ENCODE measurements around the gene PIK3CG.
"Not testable (repeated sequence)": the region's sequence is repeated elsewhere in the genome, so short reads cannot be mapped to it uniquely, and the experiment has no call there.

PIK3CG gene

DNA sequence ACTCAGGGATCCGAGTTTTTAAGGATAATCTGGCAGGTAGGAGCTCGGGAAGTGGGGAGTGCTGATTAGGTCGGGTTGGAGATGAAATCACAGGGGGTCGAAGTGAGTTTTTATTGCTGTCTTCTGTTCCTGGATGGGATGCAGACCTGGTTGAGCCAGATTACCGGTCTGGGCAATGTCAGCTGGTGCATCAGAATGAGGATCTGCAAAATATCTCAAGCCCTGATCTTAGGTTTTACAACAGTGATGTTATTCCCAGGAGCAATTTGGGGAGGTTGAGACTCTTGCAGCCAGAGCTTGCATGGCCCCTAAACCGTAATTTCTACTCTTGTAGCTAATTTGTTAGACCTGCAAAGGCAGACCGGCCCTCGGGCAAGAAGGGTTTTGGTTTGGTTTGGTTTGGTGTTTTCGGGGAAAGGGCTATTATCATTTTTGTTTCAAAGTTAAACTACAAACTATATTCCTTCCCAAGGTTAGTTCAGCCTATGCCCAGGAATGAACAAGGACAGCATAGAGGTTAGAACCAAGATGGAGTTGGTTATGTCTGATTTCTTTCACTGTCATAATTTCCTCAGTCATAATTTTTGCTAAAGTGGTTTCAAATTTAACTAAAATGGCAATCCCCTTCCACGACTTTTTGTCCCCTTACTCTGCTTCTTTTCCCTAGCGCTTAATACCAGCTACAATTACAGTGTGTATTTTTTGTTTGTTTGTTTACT lies 20.6 kb upstream of the PIK3CG start:
- Histone ChIP-seq H3K27ac (ENCODE audit: low read depth, low read length) (no peak overlapping the region), H3K9me3 (ENCODE audit: insufficient read depth, low read length) (no peaks in the 10 kb centered on the region), H4K20me1 (ENCODE audit: low read depth, low read length) (no peaks in the 10 kb centered on the region), H3K79me2 (ENCODE audit: insufficient read depth, low read length) (no peaks in the 10 kb centered on the region), H3K4me2 (ENCODE audit: low read depth, low read length, poor library complexity, severe bottlenecking) (no peak overlapping the region), H3K9me2 (replicated peaks; ENCODE audit: insufficient read depth, low read length) (no peaks in the 10 kb centered on the region), H3K4me3 (ENCODE audit: insufficient read depth, low read length, poor library complexity, severe bottlenecking) (no peak overlapping the region), H2AFZ (ENCODE audit: low read depth, low read length, severe bottlenecking) (no peak overlapping the region), H3K9ac (ENCODE audit: low read length) (no peak overlapping the region), H3F3A (ENCODE audit: insufficient read depth) (no peaks in the 10 kb centered on the region), H3K36me3 (ENCODE audit: low read length) (no peaks in the 10 kb centered on the region), H3K27me3 (ENCODE audit: low read length) (no peaks in the 10 kb centered on the region)
- no peak for TF ChIP-seq EZH2phosphoT487 (conservative IDR thresholded peaks at IDR 0.05; ENCODE audit: low read length)
- TF ChIP-seq, protein P1, sequence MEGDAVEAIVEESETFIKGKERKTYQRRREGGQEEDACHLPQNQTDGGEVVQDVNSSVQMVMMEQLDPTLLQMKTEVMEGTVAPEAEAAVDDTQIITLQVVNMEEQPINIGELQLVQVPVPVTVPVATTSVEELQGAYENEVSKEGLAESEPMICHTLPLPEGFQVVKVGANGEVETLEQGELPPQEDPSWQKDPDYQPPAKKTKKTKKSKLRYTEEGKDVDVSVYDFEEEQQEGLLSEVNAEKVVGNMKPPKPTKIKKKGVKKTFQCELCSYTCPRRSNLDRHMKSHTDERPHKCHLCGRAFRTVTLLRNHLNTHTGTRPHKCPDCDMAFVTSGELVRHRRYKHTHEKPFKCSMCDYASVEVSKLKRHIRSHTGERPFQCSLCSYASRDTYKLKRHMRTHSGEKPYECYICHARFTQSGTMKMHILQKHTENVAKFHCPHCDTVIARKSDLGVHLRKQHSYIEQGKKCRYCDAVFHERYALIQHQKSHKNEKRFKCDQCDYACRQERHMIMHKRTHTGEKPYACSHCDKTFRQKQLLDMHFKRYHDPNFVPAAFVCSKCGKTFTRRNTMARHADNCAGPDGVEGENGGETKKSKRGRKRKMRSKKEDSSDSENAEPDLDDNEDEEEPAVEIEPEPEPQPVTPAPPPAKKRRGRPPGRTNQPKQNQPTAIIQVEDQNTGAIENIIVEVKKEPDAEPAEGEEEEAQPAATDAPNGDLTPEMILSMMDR (IDR thresholded peaks at IDR 0.05; ENCODE audit: insufficient read depth, low read length, poor library complexity, severe bottlenecking): no peak

DNA sequence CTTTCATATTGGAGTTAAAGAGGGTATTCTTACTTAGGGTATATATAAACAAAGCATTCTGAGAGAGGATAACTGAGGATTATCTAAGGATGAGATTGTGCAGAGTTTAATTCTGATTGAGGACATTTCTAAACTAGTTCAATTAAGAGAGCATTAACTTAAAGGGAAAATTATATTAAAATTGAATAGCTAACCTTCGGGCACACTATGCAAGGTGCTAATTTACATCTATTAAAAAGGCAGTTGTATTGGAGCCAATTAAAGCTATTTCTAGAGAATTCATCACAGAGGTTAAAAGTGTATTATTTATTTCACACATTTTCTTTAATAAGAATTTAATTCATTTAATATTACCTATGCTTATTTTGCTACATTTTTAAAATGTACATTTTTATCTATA lies 17.0 kb upstream of the PIK3CG start:
- no peak overlapping the region for H2AFZ ChIP-seq (ENCODE audit: low read depth, low read length, severe bottlenecking)
- TF ChIP-seq, protein P1 (IDR thresholded peaks at IDR 0.05; ENCODE audit: insufficient read depth, low read length, poor library complexity, severe bottlenecking): no peak
- no peak for TF ChIP-seq EZH2phosphoT487 (conservative IDR thresholded peaks at IDR 0.05; ENCODE audit: low read length)
- H3K27me3 ChIP-seq (ENCODE audit: low read length): no peaks in the 10 kb centered on the region
- no peak overlapping the region for H3K4me3 ChIP-seq (ENCODE audit: insufficient read depth, low read length, poor library complexity, severe bottlenecking)
- H3K27ac ChIP-seq (ENCODE audit: low read depth, low read length): no peak overlapping the region
- no peak overlapping the region for H3K9ac ChIP-seq (ENCODE audit: low read length)
- H3K9me2 ChIP-seq (replicated peaks; ENCODE audit: insufficient read depth, low read length): no peaks in the 10 kb centered on the region
- no peaks in the 10 kb centered on the region for H3K79me2 ChIP-seq (ENCODE audit: insufficient read depth, low read length)
- no peak overlapping the region for H3K4me2 ChIP-seq (ENCODE audit: low read depth, low read length, poor library complexity, severe bottlenecking)
- H3K9me3 ChIP-seq (ENCODE audit: insufficient read depth, low read length): no peaks in the 10 kb centered on the region
- no peaks in the 10 kb centered on the region for H4K20me1 ChIP-seq (ENCODE audit: low read depth, low read length)
- H3K36me3 ChIP-seq (ENCODE audit: low read length): no peaks in the 10 kb centered on the region
- no peaks in the 10 kb centered on the region for H3F3A ChIP-seq (ENCODE audit: insufficient read depth)

GRCh38 chr7:106848851-106849442 lies 16.1 kb upstream of the PIK3CG start:
- Histone ChIP-seq H2AFZ (ENCODE audit: low read depth, low read length, severe bottlenecking) (no peak overlapping the region), H3K9ac (ENCODE audit: low read length) (no peak overlapping the region)

DNA sequence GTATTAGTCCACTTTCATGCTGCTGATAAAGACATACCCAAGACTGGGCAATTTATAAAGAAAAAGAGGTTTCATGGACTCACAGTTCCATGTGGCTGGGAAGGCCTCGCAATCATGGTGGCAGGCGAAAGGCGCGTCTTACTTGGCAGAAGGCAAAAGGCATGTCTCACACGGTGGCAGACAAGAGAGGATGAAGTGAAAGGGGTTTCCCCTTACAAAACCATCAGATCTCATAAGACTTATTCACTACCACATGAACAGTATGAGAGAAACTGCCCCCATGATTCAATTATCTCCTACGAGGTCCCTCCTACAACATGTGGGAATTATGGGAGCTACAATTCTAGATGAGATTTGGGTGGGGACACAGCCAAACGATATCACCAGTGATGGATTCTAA lies 13.4 kb upstream of the PIK3CG start:
- not testable (repeated sequence) for H3K9me3 ChIP-seq (ENCODE audit: insufficient read depth, low read length); H3K4me3 ChIP-seq (ENCODE audit: insufficient read depth, low read length, poor library complexity, severe bottlenecking); H3K4me2 ChIP-seq (ENCODE audit: low read depth, low read length, poor library complexity, severe bottlenecking); H3K36me3 ChIP-seq (ENCODE audit: low read length); H3K27me3 ChIP-seq (ENCODE audit: low read length); H3K9me2 ChIP-seq (replicated peaks; ENCODE audit: insufficient read depth, low read length); H3K9ac ChIP-seq (ENCODE audit: low read length); H4K20me1 ChIP-seq (ENCODE audit: low read depth, low read length); H2AFZ ChIP-seq (ENCODE audit: low read depth, low read length, severe bottlenecking); H3K79me2 ChIP-seq (ENCODE audit: insufficient read depth, low read length); H3K27ac ChIP-seq (ENCODE audit: low read depth, low read length); H3F3A ChIP-seq (ENCODE audit: insufficient read depth)

More at GRCh38 chr7:106848851-106849442, 16.1 kb upstream of the PIK3CG start:
- no peaks in the 10 kb centered on the region for H3K27me3 ChIP-seq (ENCODE audit: low read length)
- no peaks in the 10 kb centered on the region for H3K79me2 ChIP-seq (ENCODE audit: insufficient read depth, low read length)
- H3F3A ChIP-seq (ENCODE audit: insufficient read depth): no peaks in the 10 kb centered on the region
- no peaks in the 10 kb centered on the region for H4K20me1 ChIP-seq (ENCODE audit: low read depth, low read length)
- no peaks in the 10 kb centered on the region for H3K9me2 ChIP-seq (replicated peaks; ENCODE audit: insufficient read depth, low read length)
- H3K9me3 ChIP-seq (ENCODE audit: insufficient read depth, low read length): no peaks in the 10 kb centered on the region
- no peak overlapping the region for H3K27ac ChIP-seq (ENCODE audit: low read depth, low read length)
- no peak overlapping the region for H3K4me3 ChIP-seq (ENCODE audit: insufficient read depth, low read length, poor library complexity, severe bottlenecking)
- no peak overlapping the region for H3K4me2 ChIP-seq (ENCODE audit: low read depth, low read length, poor library complexity, severe bottlenecking)
- no peak for TF ChIP-seq EZH2phosphoT487 (conservative IDR thresholded peaks at IDR 0.05; ENCODE audit: low read length)
- TF ChIP-seq, protein P1 (IDR thresholded peaks at IDR 0.05; ENCODE audit: insufficient read depth, low read length, poor library complexity, severe bottlenecking): no peak
- H3K36me3 ChIP-seq (ENCODE audit: low read length): no peaks in the 10 kb centered on the region
